LNCaP clone FGC (cell line): Measurements from ENCODE around the gene ATG3.
"Not testable (repeated sequence)": the region's sequence is repeated elsewhere in the genome, so short reads cannot be mapped to it uniquely, and the experiment has no call there.

ENCODE experiments used
- DNase-seq: peaks from one replicate; pipeline ENCODE4 v3.0.0-alpha.2; 2011; ENCODE audit warnings: low read depth
- H3K4me3 ChIP-seq: 2 replicates; pipeline ENCODE4 v1.5.1; 2011; ENCODE audit warnings: mild to moderate bottlenecking, low read depth, low read length, control low read depth
- TF ChIP-seq, protein P1 (sequence below): IDR thresholded peaks from 2 replicates; pipeline ENCODE4 v1.5.1; 2012; ENCODE audit warnings: mild to moderate bottlenecking; ENCODE audit not compliant: control insufficient read depth, insufficient read depth; ENCODE audit errors: extremely low read depth

ATG3 gene

GRCh38 chr3:112564940-112565305, 3.2 kb upstream of the ATG3 start:
- DNase-seq: no peak
- no peak overlapping the region for H3K4me3 ChIP-seq
- TF ChIP-seq, protein P1, sequence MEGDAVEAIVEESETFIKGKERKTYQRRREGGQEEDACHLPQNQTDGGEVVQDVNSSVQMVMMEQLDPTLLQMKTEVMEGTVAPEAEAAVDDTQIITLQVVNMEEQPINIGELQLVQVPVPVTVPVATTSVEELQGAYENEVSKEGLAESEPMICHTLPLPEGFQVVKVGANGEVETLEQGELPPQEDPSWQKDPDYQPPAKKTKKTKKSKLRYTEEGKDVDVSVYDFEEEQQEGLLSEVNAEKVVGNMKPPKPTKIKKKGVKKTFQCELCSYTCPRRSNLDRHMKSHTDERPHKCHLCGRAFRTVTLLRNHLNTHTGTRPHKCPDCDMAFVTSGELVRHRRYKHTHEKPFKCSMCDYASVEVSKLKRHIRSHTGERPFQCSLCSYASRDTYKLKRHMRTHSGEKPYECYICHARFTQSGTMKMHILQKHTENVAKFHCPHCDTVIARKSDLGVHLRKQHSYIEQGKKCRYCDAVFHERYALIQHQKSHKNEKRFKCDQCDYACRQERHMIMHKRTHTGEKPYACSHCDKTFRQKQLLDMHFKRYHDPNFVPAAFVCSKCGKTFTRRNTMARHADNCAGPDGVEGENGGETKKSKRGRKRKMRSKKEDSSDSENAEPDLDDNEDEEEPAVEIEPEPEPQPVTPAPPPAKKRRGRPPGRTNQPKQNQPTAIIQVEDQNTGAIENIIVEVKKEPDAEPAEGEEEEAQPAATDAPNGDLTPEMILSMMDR: no peak

- not testable (repeated sequence) for DNase-seq, H3K4me3 ChIP-seq
These were observed 2.6 kb upstream of the ATG3 start for GRCh38 chr3:112564247-112564939.

DNA sequence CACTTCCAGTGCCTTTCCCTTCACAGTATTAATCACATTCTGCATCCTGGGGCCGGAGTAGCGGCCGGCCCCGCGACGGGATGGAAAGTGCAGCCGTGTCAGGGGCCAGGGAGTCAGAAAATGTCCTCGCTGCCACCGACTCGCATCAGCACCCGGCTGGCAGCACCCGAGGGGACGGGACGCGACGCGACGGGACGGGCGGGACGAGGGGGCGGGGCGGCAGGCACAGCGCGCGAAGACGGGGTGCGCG, 353 bp downstream of the ATG3 start:
- TF ChIP-seq, protein P1: no peak
- peak overlapping the region; percentile 99 for H3K4me3 ChIP-seq
- no peak for DNase-seq

DNA sequence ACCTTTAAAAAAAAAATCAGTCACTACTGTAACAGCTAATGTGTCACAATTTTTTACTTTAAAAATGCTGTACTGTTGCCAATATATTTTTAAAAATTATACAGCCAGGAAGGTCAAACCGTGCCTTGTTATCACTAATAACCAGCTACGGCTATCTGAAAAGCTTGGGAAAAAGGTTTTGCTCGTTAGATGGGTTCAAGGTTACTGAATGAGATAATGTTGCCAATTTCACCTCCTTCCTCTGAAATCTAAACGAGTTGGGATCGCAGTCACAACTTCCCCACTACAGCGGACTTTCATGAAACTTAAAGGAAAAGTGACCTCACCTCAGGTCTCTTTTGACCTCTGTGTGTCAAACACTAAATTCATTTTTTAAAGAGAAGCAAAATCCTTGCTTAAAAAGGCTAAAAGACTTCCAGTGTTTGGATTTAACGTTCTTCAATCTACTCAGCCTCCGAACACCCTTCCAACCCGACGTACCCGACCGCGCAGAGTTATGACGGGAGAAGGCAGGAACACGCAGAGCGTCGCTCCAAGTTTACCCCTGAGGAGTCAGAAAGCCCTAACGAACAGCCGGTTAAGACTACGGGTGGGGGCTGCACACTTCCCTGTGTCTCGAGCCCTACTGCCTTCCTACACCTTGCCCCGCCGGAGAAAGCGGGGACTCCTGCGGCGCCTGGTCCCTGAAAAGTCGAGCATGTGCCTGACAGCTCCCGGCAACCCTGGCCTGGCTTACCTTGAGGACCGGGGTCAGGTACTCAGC, 860 bp downstream of the ATG3 start:
- TF ChIP-seq, protein P1: no peak
- peak; percentile 54 for DNase-seq
- peak overlapping the region; percentile 99 for H3K4me3 ChIP-seq

GRCh38 chr3:112560307-112560706, 1.5 kb downstream of the ATG3 start:
- H3K4me3 ChIP-seq: peak overlapping the region; percentile 99
- no peak for DNase-seq
- TF ChIP-seq, protein P1: no peak

GRCh38 chr3:112557976-112558375, 3.8 kb downstream of the ATG3 start:
- no peak overlapping the region for H3K4me3 ChIP-seq
- no peak for DNase-seq
- TF ChIP-seq, protein P1: no peak

DNA sequence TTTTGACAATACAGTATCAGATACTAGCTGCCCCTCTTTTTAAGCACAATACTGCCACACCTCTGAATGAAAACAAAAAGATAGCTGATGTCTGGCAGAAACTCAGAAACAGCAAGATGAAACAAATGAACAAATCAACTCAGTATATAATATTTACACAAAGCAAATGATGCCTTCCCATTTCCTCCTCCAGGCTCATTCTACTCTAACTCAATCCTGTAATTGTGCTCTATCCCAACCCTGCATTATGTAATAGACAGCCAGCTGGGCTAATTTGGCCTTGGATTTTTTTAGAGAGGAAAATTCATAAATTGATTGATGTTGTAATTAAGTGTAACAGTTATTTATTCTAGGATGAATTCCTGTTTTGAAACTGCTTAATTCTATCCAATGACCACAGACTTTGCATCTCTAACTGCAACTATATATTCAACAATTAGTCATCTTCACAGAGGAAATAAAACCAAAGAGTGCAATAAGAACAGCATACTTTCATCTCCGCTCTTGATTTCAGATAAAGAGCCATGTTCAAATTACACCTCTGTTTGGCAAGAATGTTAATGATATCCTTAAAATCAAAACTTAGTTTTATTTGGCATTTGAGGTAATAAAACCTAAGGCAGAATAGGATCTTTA, 6.1 kb downstream of the ATG3 start:
- no peak overlapping the region for H3K4me3 ChIP-seq
- TF ChIP-seq, protein P1: no peak
- DNase-seq: no peak
